OCI-LY7 (cell line): ENCODE measurements around the gene PRDM5. TPM values are rescaled to one million over a fixed set of nuclear protein-coding genes. Genes with fewer than 3 reads are reported as not detected.

Experiments
- BruUV-seq: library from RNA; stranded (reverse); fragments of 400-500 nt; replicated peaks from 2 replicates; lab custom pipeline; 2021; lab: Mats Ljungman, UMichigan
- CTCF ChIA-PET: fragments of 300-600 bp; sonication (Branson Sonifier 250); formaldehyde crosslinking; loops from one replicate; lab custom pipeline; 2022; ENCODE audit warnings: antibody characterized with exemption; ENCODE audit not compliant: unreplicated experiment; lab: Charles Lee
- POLR2A ChIA-PET: fragments of 300-600 bp; sonication (Branson Sonifier 250); formaldehyde crosslinking; loops from one replicate; lab custom pipeline; 2022; ENCODE audit warnings: antibody characterized with exemption; lab: Charles Lee
- DNase-seq: peaks from one replicate; pipeline ENCODE4 v3.0.0-alpha.2; 2015; ENCODE audit warnings: low spot score
- H2AFZ ChIP-seq: fragments of 200-600 bp; sonication (generic), shearing (Covaris generic); 2 replicates; pipeline ENCODE4 v1.6.1; 2014; ENCODE audit warnings: mild to moderate bottlenecking, antibody characterized with exemption, low read length, moderate library complexity
- H3K27ac ChIP-seq: fragments of 200-600 bp; sonication (generic); 2 replicates; pipeline ENCODE4 v1.5.1; 2014; ENCODE audit warnings: mixed run types, low read depth, mild to moderate bottlenecking, moderate library complexity, low read length, inconsistent platforms; ENCODE audit not compliant: poor library complexity, severe bottlenecking
- H3K36me3 ChIP-seq: fragments of 200-600 bp; sonication (generic); 2 replicates; pipeline ENCODE4 v1.6.1; 2014; ENCODE audit warnings: mild to moderate bottlenecking, antibody characterized with exemption, low read length, moderate library complexity, mixed read lengths; ENCODE audit not compliant: insufficient read depth
- H3K4me1 ChIP-seq: fragments of 200-600 bp; sonication (generic); 2 replicates; pipeline ENCODE4 v1.5.1; 2014; ENCODE audit warnings: mild to moderate bottlenecking, low read length; ENCODE audit not compliant: insufficient read depth, poor library complexity, severe bottlenecking
- H3K4me2 ChIP-seq: fragments of 200-600 bp; sonication (generic); 2 replicates; pipeline ENCODE4 v1.6.1; 2014; ENCODE audit warnings: mild to moderate bottlenecking, low read length
- H3K4me3 ChIP-seq: fragments of 200-600 bp; sonication (generic); 2 replicates; pipeline ENCODE4 v1.5.1; 2014; ENCODE audit warnings: mild to moderate bottlenecking, low read depth, low read length; ENCODE audit not compliant: poor library complexity, severe bottlenecking
- H3K79me2 ChIP-seq: fragments of 200-600 bp; sonication (generic); 2 replicates; pipeline ENCODE4 v1.6.1; 2016; ENCODE audit warnings: low read depth, mild to moderate bottlenecking, low read length, moderate library complexity, mixed read lengths; ENCODE audit not compliant: insufficient read depth
- H3K9me2 ChIP-seq: fragments of 200-600 bp; sonication (generic); 2 replicates; pipeline ENCODE4 v1.6.1; 2016; ENCODE audit warnings: mild to moderate bottlenecking, low read length, mixed read lengths; ENCODE audit not compliant: insufficient read depth
- H3K9me3 ChIP-seq: fragments of 200-600 bp; sonication (generic); 2 replicates; pipeline ENCODE4 v1.6.1; 2014; ENCODE audit warnings: mild to moderate bottlenecking, mixed run types, low read length, mixed read lengths
- H4K20me1 ChIP-seq: fragments of 200-600 bp; sonication (generic); 2 replicates; pipeline ENCODE4 v1.6.1; 2014; ENCODE audit warnings: mild to moderate bottlenecking, antibody characterized with exemption, low read length, moderate library complexity, mixed read lengths; ENCODE audit not compliant: insufficient read depth
- CTCF ChIP-seq: fragments of 200-600 bp; sonication (generic); conservative IDR thresholded peaks from 2 replicates; pipeline ENCODE4 v1.5.1; 2014; ENCODE audit warnings: mild to moderate bottlenecking, antibody characterized with exemption, low read length, moderate library complexity, mixed read lengths
- EZH2phosphoT487 ChIP-seq: fragments of 200-600 bp; sonication (generic); IDR thresholded peaks from 2 replicates; pipeline ENCODE4 v1.6.1; 2018; ENCODE audit warnings: low read depth, borderline replicate concordance, mild to moderate bottlenecking, mixed run types, antibody characterized with exemption, low read length, moderate library complexity, mixed read lengths
- intact Hi-C: fragments of 100-400 bp; cut with micrococcal nuclease; formaldehyde crosslinking; loops from one replicate; pipeline ENCODE4 v1.10.0; 2022; ENCODE audit not compliant: unreplicated experiment
- total RNA-seq, 2 experiments: library from RNA; depleted of rRNA in 1 of 2; stranded (reverse); fragments of >200 nt in 1 of 2; shearing (Covaris generic) in 1 of 2; gene quantifications; 2 replicates each; pipeline ENCODE4 v1.2.3, GENCODE V29; 2014 to 2022

The PRDM5 gene
- total RNA-seq, 2 experiments from 2014 or later: 0.22 to 0.76 TPM

- H2AFZ ChIP-seq: no peak overlapping the region
- no peaks in the 10 kb centered on the region for H4K20me1 ChIP-seq
- no peaks in the 10 kb centered on the region for H3K9me3 ChIP-seq
- POLR2A ChIA-PET: interaction anchor here (0.8 to 0.9 kb wide), 2 partner anchors 9 to 16 kb away, joined by 3 to 4 read pairs; no protein-coding TSS in a partner anchor
- H3K4me1 ChIP-seq: no peaks in the 10 kb centered on the region
- TF ChIP-seq EZH2phosphoT487 (no peak), CTCF (no peak)
- no peak for DNase-seq
- no peaks in the 10 kb centered on the region for H3K79me2 ChIP-seq
- BruUV-seq: no TSS peak
- no peak overlapping the region for H3K4me3 ChIP-seq
- no peaks in the 10 kb centered on the region for H3K9me2 ChIP-seq
- intact Hi-C loops: no loop called here
- no peak overlapping the region for H3K4me2 ChIP-seq
- no peaks in the 10 kb centered on the region for H3K36me3 ChIP-seq
- no peak overlapping the region for H3K27ac ChIP-seq
- CTCF ChIA-PET: no interaction called here
Observed at GRCh38 chr4:120664851-120665250, 257.7 kb downstream of the PRDM5 start.

- no peak for TF ChIP-seq CTCF
- TF ChIP-seq EZH2phosphoT487: no peak
- H3K79me2 ChIP-seq: no peaks in the 10 kb centered on the region
- no peaks in the 10 kb centered on the region for H3K9me2 ChIP-seq
- no peaks in the 10 kb centered on the region for H3K4me1 ChIP-seq
- ChIA-PET CTCF (no interaction called here), POLR2A (no interaction called here)
- no peak overlapping the region for H3K4me2 ChIP-seq
- no TSS peak for BruUV-seq
- H3K9me3 ChIP-seq: no peaks in the 10 kb centered on the region
- no peaks in the 10 kb centered on the region for H3K36me3 ChIP-seq
- DNase-seq: no peak
- H3K4me3 ChIP-seq: no peak overlapping the region
- H3K27ac ChIP-seq: no peak overlapping the region
- no peak overlapping the region for H2AFZ ChIP-seq
- H4K20me1 ChIP-seq: no peaks in the 10 kb centered on the region
- intact Hi-C loops: no loop called here
Observed at GRCh38 chr4:120659616-120660170, 262.8 kb downstream of the PRDM5 start.

GRCh38 chr4:120658772-120659171, 263.8 kb downstream of the PRDM5 start:
- H3K36me3 ChIP-seq: no peaks in the 10 kb centered on the region
- no peaks in the 10 kb centered on the region for H4K20me1 ChIP-seq
- DNase-seq: no peak
- no peaks in the 10 kb centered on the region for H3K9me2 ChIP-seq
- H3K9me3 ChIP-seq: no peaks in the 10 kb centered on the region
- intact Hi-C loops: no loop called here
- H3K27ac ChIP-seq: no peak overlapping the region
- BruUV-seq: no TSS peak
- no peaks in the 10 kb centered on the region for H3K79me2 ChIP-seq
- H2AFZ ChIP-seq: no peak overlapping the region
- POLR2A ChIA-PET: no interaction called here
- CTCF ChIA-PET: no interaction called here
- no peak for TF ChIP-seq CTCF
- no peak for TF ChIP-seq EZH2phosphoT487
- H3K4me2 ChIP-seq: no peak overlapping the region
- H3K4me1 ChIP-seq: no peaks in the 10 kb centered on the region
- no peak overlapping the region for H3K4me3 ChIP-seq
